Ovary (tissue), 9 donors: ENCODE results near the gene NIPAL1. TPM values are rescaled to one million over a fixed set of nuclear protein-coding genes. Genes with fewer than 3 reads are reported as not detected.

Experiments used
- DNase-seq, 5 donors: peaks; one replicate each; pipeline ENCODE4 v3.0.0-alpha.2; 2019 to 2020
- H3K27ac ChIP-seq, 2 donors: fragments of 200-600 bp; one replicate each; pipeline versions ENCODE4 v1.5.1 to v1.8.0; 2019 to 2022
- H3K27me3 ChIP-seq: fragments of 200-600 bp; one replicate; pipeline ENCODE4 v1.8.0; 2022
- H3K36me3 ChIP-seq: fragments of 200-600 bp; sonication (generic); one replicate; pipeline ENCODE4 v1.5.1; 2019
- H3K4me1 ChIP-seq: one replicate; pipeline ENCODE4 v1.8.1; 2013; ENCODE audit warnings: mild to moderate bottlenecking, moderate library complexity; ENCODE audit not compliant: insufficient read depth
- H3K4me3 ChIP-seq: fragments of 200-600 bp; sonication (generic); one replicate; pipeline ENCODE4 v1.5.1; 2017
- H3K9me3 ChIP-seq, 2 donors: fragments of 200-600 bp in 1 of 2; sonication (generic) in 1 of 2; one replicate each; pipeline versions ENCODE4 v1.5.1 to v1.8.1; 2013 to 2019; ENCODE audit warnings: mild to moderate bottlenecking in 1 of 2, moderate library complexity in 1 of 2
- EP300 ChIP-seq: sonication (generic); formaldehyde crosslinking; IDR thresholded peaks from one replicate; pipeline ENCODE4 v1.6.1; 2017; ENCODE audit warnings: antibody characterized with exemption
- POLR2A ChIP-seq: fragments of 450-650 bp; IDR thresholded peaks from one replicate; pipeline ENCODE4 v1.6.1; 2017; ENCODE audit warnings: antibody characterized with exemption, mild to moderate bottlenecking, moderate library complexity
- WGBS, 3 donors: extraction: QIAGEN DNeasy Blood & Tissue Kit in 1 of 3; methylation state at CpG; one replicate each; pipeline versions ENCODE4 v1.1.5 to v1.1.7; 2013 to 2017; 5-methylcytosine and 5-hydroxymethylcytosine counted together
- intact Hi-C, 4 donors: fragments of 100-400 bp; cut with DNase I; formaldehyde crosslinking; loops; one replicate each; pipeline versions ENCODE4 v1.11.0 to v1.15.1; 2022 to 2023
- polyA plus RNA-seq, 2 donors: library from polyadenylated mRNA; stranded (reverse); fragments of 200-250 nt in 1 of 2; fragments of 350-450 nt in 1 of 2; fragmentation: Illumina TruSeq in 1 of 2; extraction: RNeasy Lipid Tissue Mini Kit (QIAGEN cat#74804) in 1 of 2; gene quantifications; one replicate each; pipeline ENCODE4 v1.2.3, GENCODE V29; 2013 to 2014
- total RNA-seq, 7 donors: library from RNA; depleted of rRNA in 2 of 7; stranded (reverse); fragments of >200 nt in 2 of 7; fragmentation: NEBNext Ultra II Directional in 3 of 7; extraction: Animal tissue kit (Norgen Biotek cat#: 25700) in 3 of 7; gene quantifications; one replicate each; pipeline versions ENCODE4 v1.1.0 to v1.2.4, GENCODE V29; 2016 to 2023
- TF ChIP-seq, protein P1 (sequence below), 3 donors: fragments of 450-650 bp in 2 of 3; fragments of 200-600 bp in 1 of 3; IDR thresholded peaks; one replicate each; pipeline versions ENCODE4 v1.5.1 to v1.8.0; 2016 to 2022; ENCODE audit warnings: antibody characterized with exemption in 3 of 3, mild to moderate bottlenecking in 1 of 3
- donor health status: DM: no; HTN: no; CAD: no; lungs with moderate emphysema.
- donor health status: DM: no; HTN: no; CAD: no.
- donor health status: Bipolar disorder and iron deficiency.
- donor health status: DM: yes; HTN: yes; CAD: no.
- donor health status: DM: no; HTN: no; CAD: no.
- donor health status: DM: yes; HTN: yes; CAD: no.

Gene NIPAL1
- total and polyA plus RNA-seq, 9 donors = 0.05 to 1.8 (median 0.48) TPM; not detected in 2

DNA sequence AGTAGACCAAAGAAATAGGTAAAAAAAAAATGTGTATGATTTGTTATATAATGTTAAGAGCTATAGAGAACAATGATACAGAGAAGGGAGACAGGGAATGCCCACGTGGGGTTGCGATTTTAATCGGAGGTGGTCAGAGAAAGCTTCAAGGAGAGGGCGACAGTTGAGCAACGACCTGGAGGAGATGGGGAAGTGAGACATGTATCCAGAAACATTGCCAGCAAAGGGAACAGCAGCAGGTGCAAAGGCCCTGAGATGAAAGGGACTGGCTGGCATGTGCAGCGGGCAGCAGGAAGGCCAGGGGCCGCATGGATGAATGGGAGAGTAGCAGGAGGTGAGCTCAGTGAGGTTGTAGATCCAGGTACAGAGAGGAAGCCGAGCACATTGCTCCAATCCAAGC is 32.9 kb downstream of the NIPAL1 start:
- intact Hi-C loops = no loop called here
- WGBS, 3 donors = 79 to 85% (median 81%) methylated on average over 8 of the region's 8 CpGs

GRCh38 chr4:48051078-48051477 is 34.5 kb downstream of the NIPAL1 start:
- no peak for DNase-seq
- TF ChIP-seq POLR2A (no peak), EP300 (no peak)
- TF ChIP-seq, protein P1, sequence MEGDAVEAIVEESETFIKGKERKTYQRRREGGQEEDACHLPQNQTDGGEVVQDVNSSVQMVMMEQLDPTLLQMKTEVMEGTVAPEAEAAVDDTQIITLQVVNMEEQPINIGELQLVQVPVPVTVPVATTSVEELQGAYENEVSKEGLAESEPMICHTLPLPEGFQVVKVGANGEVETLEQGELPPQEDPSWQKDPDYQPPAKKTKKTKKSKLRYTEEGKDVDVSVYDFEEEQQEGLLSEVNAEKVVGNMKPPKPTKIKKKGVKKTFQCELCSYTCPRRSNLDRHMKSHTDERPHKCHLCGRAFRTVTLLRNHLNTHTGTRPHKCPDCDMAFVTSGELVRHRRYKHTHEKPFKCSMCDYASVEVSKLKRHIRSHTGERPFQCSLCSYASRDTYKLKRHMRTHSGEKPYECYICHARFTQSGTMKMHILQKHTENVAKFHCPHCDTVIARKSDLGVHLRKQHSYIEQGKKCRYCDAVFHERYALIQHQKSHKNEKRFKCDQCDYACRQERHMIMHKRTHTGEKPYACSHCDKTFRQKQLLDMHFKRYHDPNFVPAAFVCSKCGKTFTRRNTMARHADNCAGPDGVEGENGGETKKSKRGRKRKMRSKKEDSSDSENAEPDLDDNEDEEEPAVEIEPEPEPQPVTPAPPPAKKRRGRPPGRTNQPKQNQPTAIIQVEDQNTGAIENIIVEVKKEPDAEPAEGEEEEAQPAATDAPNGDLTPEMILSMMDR (IDR thresholded peaks at IDR 0.05) = no peak
- Histone ChIP-seq H3K9me3 (no peaks in the 10 kb centered on the region), H3K27ac (no peak overlapping the region), H3K27me3 (no peaks in the 10 kb centered on the region), H3K36me3 (no peaks in the 10 kb centered on the region), H3K4me1 (no peaks in the 10 kb centered on the region), H3K4me3 (no peak overlapping the region)
- whole genome bisulfite sequencing, 3 donors = 42 to 60% (median 50%) methylated on average over 1 of the region's 1 CpG
- intact Hi-C loops = no loop called here

More for the DNA sequence above, 32.9 kb downstream of the NIPAL1 start:
- no peaks in the 10 kb centered on the region for H3K4me1 ChIP-seq
- TF ChIP-seq, protein P1 (IDR thresholded peaks at IDR 0.05) = no peak
- no peak for TF ChIP-seq POLR2A
- no peak for TF ChIP-seq EP300
- no peaks in the 10 kb centered on the region for H3K27me3 ChIP-seq
- DNase-seq = no peak
- no peak overlapping the region for H3K27ac ChIP-seq
- H3K36me3 ChIP-seq = no peaks in the 10 kb centered on the region
- H3K9me3 ChIP-seq = no peaks in the 10 kb centered on the region
- no peak overlapping the region for H3K4me3 ChIP-seq

- Histone ChIP-seq H3K9me3 (no peaks in the 10 kb centered on the region), H3K27me3 (no peaks in the 10 kb centered on the region), H3K27ac (no peak overlapping the region), H3K4me3 (no peak overlapping the region), H3K4me1 (no peaks in the 10 kb centered on the region), H3K36me3 (no peaks in the 10 kb centered on the region)
- TF ChIP-seq POLR2A = no peak
- no peak for TF ChIP-seq EP300
- TF ChIP-seq, protein P1 (IDR thresholded peaks at IDR 0.05) = no peak
- no peak for DNase-seq
- WGBS, 3 donors = 60 to 74% (median 65%) methylated on average over 5 of the region's 5 CpGs
- intact Hi-C loops = no loop called here
Measured at GRCh38 chr4:48058617-48059530, 42.3 kb downstream of the NIPAL1 start.

DNA sequence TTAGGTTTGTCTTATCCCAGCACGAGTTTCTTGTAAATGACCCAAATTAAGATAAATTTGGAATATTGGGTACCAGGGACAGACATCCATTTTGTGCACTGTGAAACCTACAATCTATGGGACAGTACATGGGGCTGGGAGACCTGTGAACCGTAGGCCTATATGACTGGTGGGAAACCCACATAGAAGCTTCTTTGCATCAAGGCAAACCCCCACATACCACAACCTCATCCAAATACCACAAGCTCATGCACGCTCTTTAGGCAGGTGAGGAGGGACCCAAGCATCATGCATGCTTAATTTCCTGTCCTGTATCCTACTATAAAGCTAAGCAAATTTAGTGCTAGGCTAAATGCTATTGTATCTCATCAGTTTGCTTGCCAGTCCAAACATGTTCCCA is 47.8 kb downstream of the NIPAL1 start:
- TF ChIP-seq EP300 = no peak
- TF ChIP-seq, protein P1 (IDR thresholded peaks at IDR 0.05) = no peak
- TF ChIP-seq POLR2A = no peak
- H3K4me1 ChIP-seq = no peaks in the 10 kb centered on the region
- H3K9me3 ChIP-seq = no peaks in the 10 kb centered on the region
- H3K27me3 ChIP-seq = no peaks in the 10 kb centered on the region
- no peak for DNase-seq
- no peak overlapping the region for H3K27ac ChIP-seq
- no peak overlapping the region for H3K4me3 ChIP-seq
- intact Hi-C loops = no loop called here
- H3K36me3 ChIP-seq = no peaks in the 10 kb centered on the region
- WGBS, 3 donors = 66 to 85% (median 80%) methylated on average over 3 of the region's 3 CpGs
